Mononuclear cell (primary cell): ENCODE measurements around the gene KISS1R. TPM values are rescaled to one million over a fixed set of nuclear protein-coding genes. Genes with fewer than 3 reads are reported as not detected.

ENCODE experiments used
- total RNA-seq: library from RNA; depleted of rRNA; stranded (reverse); fragments of >200 nt; gene quantifications from one replicate; pipeline ENCODE4 v1.2.3, GENCODE V29; 2012

The KISS1R gene
- total RNA-seq, 1 donor = 0.10 TPM

Other genes with a start within 250 kb of the KISS1R start
- gene FSTL3, start 240.9 kb upstream of the KISS1R start, total RNA-seq = 0.73 TPM
- gene PRSS57, start 221.9 kb upstream of the KISS1R start, total RNA-seq = 5.4 TPM
- not detected for gene PALM, start 208.4 kb upstream of the KISS1R start, total RNA-seq
- not detected for gene MISP, start 166.2 kb upstream of the KISS1R start, total RNA-seq
- gene PTBP1, start 119.9 kb upstream of the KISS1R start, total RNA-seq = 109 TPM
- not detected for gene PLPPR3, start 95.4 kb upstream of the KISS1R start, total RNA-seq
- gene AZU1, start 89.5 kb upstream of the KISS1R start, total RNA-seq = 0.31 TPM
- 0.31 TPM for gene PRTN3, start 76.3 kb upstream of the KISS1R start, total RNA-seq
- gene ELANE, start 65.0 kb upstream of the KISS1R start, total RNA-seq = 0.63 TPM
- gene CFD, start 57.7 kb upstream of the KISS1R start, total RNA-seq = 148 TPM
- 15.2 TPM for gene MED16, start 24.1 kb upstream of the KISS1R start, total RNA-seq
- not detected for gene RNU6-9, start 23.8 kb upstream of the KISS1R start, total RNA-seq
- 134 TPM for gene R3HDM4, start 4.1 kb upstream of the KISS1R start, total RNA-seq
- 8.0 TPM for gene ARID3A, start 8.7 kb downstream of the KISS1R start, total RNA-seq
- gene WDR18, start 67.0 kb downstream of the KISS1R start, total RNA-seq = 15.1 TPM
- 0.21 TPM for gene GRIN3B, start 83.1 kb downstream of the KISS1R start, total RNA-seq
- gene TMEM259, start 103.8 kb downstream of the KISS1R start, total RNA-seq = 83.0 TPM
- gene RNU6-2, start 104.2 kb downstream of the KISS1R start, total RNA-seq = not detected
- 152 TPM for gene CNN2, start 109.3 kb downstream of the KISS1R start, total RNA-seq
- gene ABCA7, start 122.8 kb downstream of the KISS1R start, total RNA-seq = 28.2 TPM
- 261 TPM for gene ARHGAP45, start 149.8 kb downstream of the KISS1R start, total RNA-seq
- gene POLR2E, start 178.0 kb downstream of the KISS1R start, total RNA-seq = 48.9 TPM
- 162 TPM for gene GPX4, start 186.7 kb downstream of the KISS1R start, total RNA-seq